Activated naive CD4-positive, alpha-beta T cell treated with anti-CD3 and anti-CD28 coated beads, Interleukin-2, amount 50 U/mL, for 16 hours (primary cell): ENCODE results near the gene MTG1.
"Not testable (repeated sequence)": the region's sequence is repeated elsewhere in the genome, so short reads cannot be mapped to it uniquely, and the experiment has no call there.

ENCODE experiments used
- DNase-seq: peaks from one replicate; pipeline ENCODE4 v3.0.0-alpha.2; 2020

MTG1 gene

GRCh38 chr10:133359554-133359971 is 34.4 kb upstream of the MTG1 start:
- DNase-seq: no peak

GRCh38 chr10:133359972-133360610 is 33.9 kb upstream of the MTG1 start:
- DNase-seq: no peak

GRCh38 chr10:133361227-133361626 is 32.7 kb upstream of the MTG1 start:
- DNase-seq: no peak

- DNase-seq: no peak
Observed at GRCh38 chr10:133361773-133362441, 32.0 kb upstream of the MTG1 start.

GRCh38 chr10:133362846-133363245 is 31.1 kb upstream of the MTG1 start:
- no peak for DNase-seq

GRCh38 chr10:133364645-133365431 is 29.1 kb upstream of the MTG1 start:
- no peak for DNase-seq

- DNase-seq: no peak
Observed at GRCh38 chr10:133365461-133366129, 28.4 kb upstream of the MTG1 start.

- no peak for DNase-seq
Observed at GRCh38 chr10:133366130-133366478, 27.9 kb upstream of the MTG1 start.

GRCh38 chr10:133366751-133367150 is 27.2 kb upstream of the MTG1 start:
- no peak for DNase-seq

- not testable (repeated sequence) for DNase-seq
Observed at GRCh38 chr10:133367461-133367860, 26.5 kb upstream of the MTG1 start.

GRCh38 chr10:133368153-133368552 is 25.8 kb upstream of the MTG1 start:
- DNase-seq: no peak

- no peak for DNase-seq
Observed at GRCh38 chr10:133370030-133370786, 23.7 kb upstream of the MTG1 start.

GRCh38 chr10:133372507-133372906 is 21.4 kb upstream of the MTG1 start:
- DNase-seq: no peak

- peak; percentile 96 for DNase-seq
Observed at GRCh38 chr10:133373174-133374090, 20.5 kb upstream of the MTG1 start, which contains the start of gene ECHS1. TSS of gene ECHS1 (minus strand) at chr10:133373354. CDS start at chr10:133373333, 21 bp downstream.

- DNase-seq: no peak
Observed at GRCh38 chr10:133375357-133376115, 18.4 kb upstream of the MTG1 start.

GRCh38 chr10:133376183-133376582 is 17.8 kb upstream of the MTG1 start:
- not testable (repeated sequence) for DNase-seq

GRCh38 chr10:133377025-133377817 is 16.7 kb upstream of the MTG1 start:
- DNase-seq: no peak

- DNase-seq: no peak
Observed at GRCh38 chr10:133377818-133378250, 16.1 kb upstream of the MTG1 start.

GRCh38 chr10:133378251-133379096 is 15.5 kb upstream of the MTG1 start:
- DNase-seq: peak; percentile 64
